GM23338 (cell line): Measurements from ENCODE around the gene HORMAD2.

Source experiments
- POLR2AphosphoS5 ChIP-seq: IDR thresholded peaks from 2 replicates; pipeline ENCODE4 v1.6.1; 2016; ENCODE audit warnings: antibody characterized with exemption, low read depth
- TF ChIP-seq, protein P1 (sequence below), 2 experiments: fragments of 200-600 bp in 1 of 2; sonication (generic) in 1 of 2; conservative IDR thresholded peaks; 2 replicates each; pipeline versions ENCODE4 v1.5.1 to v1.6.1; 2016 to 2017; ENCODE audit warnings: antibody characterized with exemption in 2 of 2, low read depth in 2 of 2, mild to moderate bottlenecking in 2 of 2, moderate library complexity in 1 of 2

DNA sequence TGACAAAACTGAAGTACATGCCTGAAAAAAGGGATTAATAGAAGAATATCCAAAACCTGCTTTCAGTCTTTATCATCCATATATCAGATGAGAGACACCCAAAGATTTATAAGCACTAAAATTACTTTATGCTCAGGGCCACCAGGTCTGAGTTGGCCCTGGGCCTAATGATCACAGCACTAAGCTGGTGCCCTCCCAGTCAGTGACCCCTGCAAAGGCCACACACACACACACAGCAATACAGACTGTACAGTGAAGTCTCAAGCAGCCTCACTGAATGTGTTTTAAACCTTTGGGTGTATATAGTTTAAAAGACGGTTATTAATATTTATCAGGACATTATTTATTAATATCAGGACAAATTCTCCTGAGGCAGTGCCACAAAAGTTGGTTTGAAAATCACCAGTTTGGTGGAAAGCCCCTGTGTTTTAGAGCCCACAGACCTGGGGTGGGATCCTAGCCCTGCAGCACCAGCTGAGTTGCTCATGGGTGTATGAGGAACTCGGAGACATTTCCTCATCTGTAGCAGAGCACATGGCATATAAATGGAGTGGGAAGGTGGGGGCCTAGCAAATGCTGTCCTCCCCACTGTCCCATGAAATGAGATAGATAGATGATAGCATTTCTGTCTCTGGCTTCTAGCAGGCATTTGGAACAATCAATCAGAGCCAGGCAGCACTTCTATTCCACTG, 48.4 kb upstream of the HORMAD2 start:
- TF ChIP-seq, protein P1, sequence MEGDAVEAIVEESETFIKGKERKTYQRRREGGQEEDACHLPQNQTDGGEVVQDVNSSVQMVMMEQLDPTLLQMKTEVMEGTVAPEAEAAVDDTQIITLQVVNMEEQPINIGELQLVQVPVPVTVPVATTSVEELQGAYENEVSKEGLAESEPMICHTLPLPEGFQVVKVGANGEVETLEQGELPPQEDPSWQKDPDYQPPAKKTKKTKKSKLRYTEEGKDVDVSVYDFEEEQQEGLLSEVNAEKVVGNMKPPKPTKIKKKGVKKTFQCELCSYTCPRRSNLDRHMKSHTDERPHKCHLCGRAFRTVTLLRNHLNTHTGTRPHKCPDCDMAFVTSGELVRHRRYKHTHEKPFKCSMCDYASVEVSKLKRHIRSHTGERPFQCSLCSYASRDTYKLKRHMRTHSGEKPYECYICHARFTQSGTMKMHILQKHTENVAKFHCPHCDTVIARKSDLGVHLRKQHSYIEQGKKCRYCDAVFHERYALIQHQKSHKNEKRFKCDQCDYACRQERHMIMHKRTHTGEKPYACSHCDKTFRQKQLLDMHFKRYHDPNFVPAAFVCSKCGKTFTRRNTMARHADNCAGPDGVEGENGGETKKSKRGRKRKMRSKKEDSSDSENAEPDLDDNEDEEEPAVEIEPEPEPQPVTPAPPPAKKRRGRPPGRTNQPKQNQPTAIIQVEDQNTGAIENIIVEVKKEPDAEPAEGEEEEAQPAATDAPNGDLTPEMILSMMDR (conservative IDR thresholded peaks at IDR 0.05; ENCODE audit: low read depth in 2 of 2), result no peak
- TF ChIP-seq POLR2AphosphoS5, result no peak
